Tibial nerve (tissue), 4 donors: ENCODE data around the gene ZNF512B. TPM values are rescaled to one million over a fixed set of nuclear protein-coding genes. Genes with fewer than 3 reads are reported as not detected.
"Not testable (repeated sequence)": the region's sequence is repeated elsewhere in the genome, so short reads cannot be mapped to it uniquely, and the experiment has no call there.

Source experiments
- DNase-seq, 2 donors: peaks; one replicate each; pipeline ENCODE4 v3.0.0-alpha.2; 2019; ENCODE audit warnings: low spot score in 2 of 2
- H3K27ac ChIP-seq, 4 donors: fragments of 200-600 bp; sonication (generic) in 3 of 4; one replicate each; pipeline ENCODE4 v1.5.1; 2017 to 2019; ENCODE audit warnings: mild to moderate bottlenecking in 1 of 4
- H3K27me3 ChIP-seq, 2 donors: fragments of 200-600 bp; sonication (generic) in 1 of 2; one replicate each; pipeline versions ENCODE4 v1.5.1 to v1.6.0; 2017 to 2019
- H3K36me3 ChIP-seq, 3 donors: fragments of 200-600 bp; sonication (generic); one replicate each; pipeline ENCODE4 v1.5.1; 2018 to 2019
- H3K4me1 ChIP-seq, 4 donors: fragments of 200-600 bp; sonication (generic) in 3 of 4; one replicate each; pipeline ENCODE4 v1.5.1; 2017 to 2019
- H3K4me3 ChIP-seq, 4 donors: fragments of 200-600 bp; sonication (generic) in 3 of 4; one replicate each; pipeline ENCODE4 v1.5.1; 2017 to 2019; ENCODE audit warnings: mild to moderate bottlenecking in 1 of 4, moderate library complexity in 1 of 4
- H3K9me3 ChIP-seq, 4 donors: fragments of 200-600 bp; sonication (generic) in 3 of 4; one replicate each; pipeline ENCODE4 v1.5.1; 2017 to 2019
- CTCF ChIP-seq, 5 experiments: fragments of 200-600 bp in 3 of 5; fragments of 450-650 bp in 2 of 5; sonication (generic) in 3 of 5; IDR thresholded peaks; one replicate each; pipeline ENCODE4 v1.5.1; 2016 to 2019; ENCODE audit warnings: antibody characterized with exemption in 5 of 5, mild to moderate bottlenecking in 3 of 5, moderate library complexity in 2 of 5
- EP300 ChIP-seq, 2 donors: sonication (generic); formaldehyde crosslinking; IDR thresholded peaks; one replicate each; pipeline ENCODE4 v1.6.1; 2017; ENCODE audit warnings: antibody characterized with exemption in 2 of 2, mild to moderate bottlenecking in 1 of 2
- POLR2A ChIP-seq, 2 donors: fragments of 450-650 bp; IDR thresholded peaks; one replicate each; pipeline ENCODE4 v1.6.1; 2017; ENCODE audit warnings: antibody characterized with exemption in 2 of 2, mild to moderate bottlenecking in 2 of 2, moderate library complexity in 2 of 2
- WGBS, 2 donors: methylation state at CpG; one replicate each; pipeline ENCODE4 v1.1.5; 2018; 5-methylcytosine and 5-hydroxymethylcytosine counted together
- total RNA-seq, 4 donors: library from RNA; depleted of rRNA; stranded (reverse); fragments of >200 nt; gene quantifications; one replicate each; pipeline ENCODE4 v1.1.0, GENCODE V29; 2016

ZNF512B gene
- total RNA-seq, 4 donors from 2014 or later, result 8.3 to 18.3 (median 11.7) TPM

GRCh38 chr20:63920226-63920625, 49.5 kb downstream of the ZNF512B start:
- Histone ChIP-seq H3K4me1 (no peaks in the 10 kb centered on the region), H3K36me3 (peaks cover 0 to 36% (median 0%) of the 10 kb centered on the region in 3 donors), H3K4me3 (no peak overlapping the region), H3K27me3 (no peaks in the 10 kb centered on the region), H3K9me3 (peaks cover 0 to 9% (median 0%) of the 10 kb centered on the region in 4 donors), H3K27ac (no peak overlapping the region)
- DNase-seq, result no peak
- WGBS, 2 donors, result 91 to 96% methylated on average over 22 of the region's 23 CpGs
- TF ChIP-seq POLR2A (IDR thresholded peaks at IDR 0.05) (no peak), EP300 (IDR thresholded peaks at IDR 0.05) (no peak), CTCF (IDR thresholded peaks at IDR 0.05) (no peak)

- Histone ChIP-seq H3K4me1 (no peaks in the 10 kb centered on the region), H3K27ac (no peak overlapping the region), H3K36me3 (peaks cover 0 to 36% (median 0%) of the 10 kb centered on the region in 3 donors), H3K4me3 (no peak overlapping the region), H3K27me3 (no peaks in the 10 kb centered on the region), H3K9me3 (peaks cover 0 to 9% (median 0%) of the 10 kb centered on the region in 4 donors)
- WGBS, 2 donors, result 90 to 93% methylated on average over 18 to 19 of the region's 19 CpGs
- TF ChIP-seq EP300 (IDR thresholded peaks at IDR 0.05), result no peak
- no peak for TF ChIP-seq POLR2A (IDR thresholded peaks at IDR 0.05)
- no peak for TF ChIP-seq CTCF (IDR thresholded peaks at IDR 0.05)
- no peak for DNase-seq
Observed at GRCh38 chr20:63919130-63919529, 50.6 kb downstream of the ZNF512B start.

GRCh38 chr20:63917811-63918210, 51.9 kb downstream of the ZNF512B start:
- Histone ChIP-seq H3K9me3 (peaks cover 0 to 9% (median 0%) of the 10 kb centered on the region in 4 donors), H3K27ac (no peak overlapping the region), H3K4me3 (no peak overlapping the region), H3K36me3 (peaks cover 0 to 36% (median 0%) of the 10 kb centered on the region in 3 donors), H3K4me1 (peaks cover 0 to 9% (median 0%) of the 10 kb centered on the region in 4 donors), H3K27me3 (no peaks in the 10 kb centered on the region)
- WGBS, 2 donors, result 76 to 88% methylated on average over 11 of the region's 11 CpGs
- no peak for DNase-seq
- no peak for TF ChIP-seq POLR2A (IDR thresholded peaks at IDR 0.05)
- no peak for TF ChIP-seq EP300 (IDR thresholded peaks at IDR 0.05)
- no peak for TF ChIP-seq CTCF (IDR thresholded peaks at IDR 0.05)

GRCh38 chr20:63916371-63916939, 53.3 kb downstream of the ZNF512B start:
- peaks cover 0 to 19% (median 0%) of the 10 kb centered on the region in 4 donors for H3K4me1 ChIP-seq
- H3K27me3 ChIP-seq, H3K27ac ChIP-seq, H3K9me3 ChIP-seq, DNase-seq, H3K4me3 ChIP-seq: not testable (repeated sequence)
- peaks cover 0 to 31% (median 0%) of the 10 kb centered on the region in 3 donors for H3K36me3 ChIP-seq
- WGBS, 2 donors, result 75 to 80% methylated on average over 8 of the region's 8 CpGs

- H3K9me3 ChIP-seq, result peaks cover 0 to 9% (median 0%) of the 10 kb centered on the region in 4 donors
- no peaks in the 10 kb centered on the region for H3K27me3 ChIP-seq
- peaks cover 0 to 24% (median 0%) of the 10 kb centered on the region in 4 donors for H3K4me1 ChIP-seq
- H3K36me3 ChIP-seq, result peaks cover 0 to 29% (median 0%) of the 10 kb centered on the region in 3 donors
- TF ChIP-seq POLR2A (IDR thresholded peaks at IDR 0.05) (no peak), CTCF (IDR thresholded peaks at IDR 0.05) (no peak), EP300 (IDR thresholded peaks at IDR 0.05) (no peak)
- H3K27ac ChIP-seq, result no peak overlapping the region
- no peak overlapping the region for H3K4me3 ChIP-seq
- DNase-seq, result no peak
- WGBS, 2 donors, result 87 to 91% methylated on average over 5 to 6 of the region's 6 CpGs
Observed at GRCh38 chr20:63915471-63915870, 54.3 kb downstream of the ZNF512B start.
